Measurements from ENCODE around the gene PRKD3. TPM values are rescaled to one million over a fixed set of nuclear protein-coding genes. Genes with fewer than 3 reads are reported as not detected.

PRKD3 gene
- total and polyA plus RNA-seq, 2 of the 13 experiments (the other 11 are each of a cell fraction or from before 2014, with no cell fraction given): 11.6 to 38.4 TPM

DNA sequence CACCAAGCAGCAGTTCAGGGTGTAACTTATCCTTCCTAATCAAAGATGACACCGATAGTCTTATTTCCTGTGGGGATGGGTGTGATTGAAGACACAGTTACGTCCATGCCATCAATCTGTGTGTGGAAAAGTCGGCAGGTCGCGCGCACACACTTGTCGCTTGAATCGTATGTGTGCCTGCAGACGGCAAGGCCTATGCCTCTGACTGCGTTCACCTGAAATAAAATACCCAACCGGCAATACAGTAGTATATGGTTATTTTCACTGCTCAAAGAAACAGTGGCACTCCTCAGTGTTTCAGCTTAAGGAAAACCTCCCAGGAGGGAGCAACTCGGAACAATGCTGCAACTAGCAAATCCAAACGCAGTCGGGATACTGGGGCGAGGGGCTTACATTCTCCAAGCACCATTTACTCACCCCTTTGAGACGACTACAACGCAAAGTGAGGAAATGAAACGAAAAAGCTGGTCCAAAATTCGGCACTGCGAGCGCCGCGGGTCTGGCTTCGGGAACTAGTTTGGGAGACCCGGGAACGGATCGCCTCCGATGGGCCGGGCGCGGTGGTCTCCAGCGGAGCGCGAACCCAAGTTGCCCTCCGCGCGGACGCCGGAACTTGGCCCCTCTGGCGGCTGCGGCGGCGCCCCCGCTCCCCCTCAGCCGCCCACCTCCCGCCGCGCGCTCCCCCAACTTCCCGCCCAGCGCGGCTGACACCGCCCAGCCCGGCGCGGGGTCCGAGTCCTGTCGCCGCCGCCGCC is 675 bp downstream of the PRKD3 start (continued):
- TF ChIP-seq ZBTB4 (CRISPR knock-in tag; IDR thresholded peaks at IDR 0.05; ENCODE audit: borderline replicate concordance) (no peak), TGIF2 (CRISPR knock-in tag; IDR thresholded peaks at IDR 0.05) (peak; percentile 45; the same call in 1 of the 2 replicates), ZNF468 (CRISPR knock-in tag; IDR thresholded peaks at IDR 0.05) (no peak), KDM2A (CRISPR knock-in tag; IDR thresholded peaks at IDR 0.05; ENCODE audit: borderline replicate concordance, low read depth) (peak; percentile 47; the same call in 1 of the 2 replicates), MXD1 (CRISPR knock-in tag; IDR thresholded peaks at IDR 0.05) (no peak), MED13 (CRISPR knock-in tag; IDR thresholded peaks at IDR 0.05) (no peak), NONO (IDR thresholded peaks at IDR 0.05) (no peak), NONO (CRISPR knock-in tag; conservative IDR thresholded peaks at IDR 0.05) (0 out of 2 replicates have a peak, but pooled peaks have one; percentile 22), MEF2D (CRISPR knock-in tag; IDR thresholded peaks at IDR 0.05) (no peak), BCL3 (CRISPR knock-in tag; IDR thresholded peaks at IDR 0.05) (no peak), TOE1 (CRISPR knock-in tag; IDR thresholded peaks at IDR 0.05) (no peak; the same call in 1 of the 2 replicates), TAF1 (CRISPR knock-in tag; IDR thresholded peaks at IDR 0.05) (no peak), ZNF33A (CRISPR knock-in tag; IDR thresholded peaks at IDR 0.05; ENCODE audit: borderline replicate concordance) (no peak), GTF3A (CRISPR knock-in tag; conservative IDR thresholded peaks at IDR 0.05) (0 out of 2 replicates have a peak, but pooled peaks have one; percentile 50), MIER2 (CRISPR knock-in tag; IDR thresholded peaks at IDR 0.05) (no peak), SP5 (CRISPR knock-in tag; IDR thresholded peaks at IDR 0.05; ENCODE audit: borderline replicate concordance, low read depth) (no peak), RFXANK (CRISPR knock-in tag; IDR thresholded peaks at IDR 0.05) (no peak)
- TF ChIP-seq, protein P1, sequence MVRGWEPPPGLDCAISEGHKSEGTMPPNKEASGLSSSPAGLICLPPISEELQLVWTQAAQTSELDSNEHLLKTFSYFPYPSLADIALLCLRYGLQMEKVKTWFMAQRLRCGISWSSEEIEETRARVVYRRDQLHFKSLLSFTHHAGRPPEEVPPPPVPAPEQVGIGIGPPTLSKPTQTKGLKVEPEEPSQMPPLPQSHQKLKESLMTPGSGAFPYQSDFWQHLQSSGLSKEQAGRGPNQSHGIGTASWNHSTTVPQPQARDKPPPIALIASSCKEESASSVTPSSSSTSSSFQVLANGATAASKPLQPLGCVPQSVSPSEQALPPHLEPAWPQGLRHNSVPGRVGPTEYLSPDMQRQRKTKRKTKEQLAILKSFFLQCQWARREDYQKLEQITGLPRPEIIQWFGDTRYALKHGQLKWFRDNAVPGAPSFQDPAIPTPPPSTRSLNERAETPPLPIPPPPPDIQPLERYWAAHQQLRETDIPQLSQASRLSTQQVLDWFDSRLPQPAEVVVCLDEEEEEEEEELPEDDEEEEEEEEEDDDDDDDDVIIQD (CRISPR knock-in tag; IDR thresholded peaks at IDR 0.05; ENCODE audit: low read depth): no peak
- TF ChIP-seq, protein P2, sequence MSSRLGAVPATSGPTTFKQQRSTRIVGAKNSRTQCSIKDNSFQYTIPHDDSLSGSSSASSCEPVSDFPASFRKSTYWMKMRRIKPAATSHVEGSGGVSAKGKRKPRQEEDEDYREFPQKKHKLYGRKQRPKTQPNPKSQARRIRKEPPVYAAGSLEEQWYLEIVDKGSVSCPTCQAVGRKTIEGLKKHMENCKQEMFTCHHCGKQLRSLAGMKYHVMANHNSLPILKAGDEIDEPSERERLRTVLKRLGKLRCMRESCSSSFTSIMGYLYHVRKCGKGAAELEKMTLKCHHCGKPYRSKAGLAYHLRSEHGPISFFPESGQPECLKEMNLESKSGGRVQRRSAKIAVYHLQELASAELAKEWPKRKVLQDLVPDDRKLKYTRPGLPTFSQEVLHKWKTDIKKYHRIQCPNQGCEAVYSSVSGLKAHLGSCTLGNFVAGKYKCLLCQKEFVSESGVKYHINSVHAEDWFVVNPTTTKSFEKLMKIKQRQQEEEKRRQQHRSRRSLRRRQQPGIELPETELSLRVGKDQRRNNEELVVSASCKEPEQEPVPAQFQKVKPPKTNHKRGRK (CRISPR knock-in tag; IDR thresholded peaks at IDR 0.05): 0 out of 2 replicates have a peak, but pooled peaks have one; percentile 36
- TF ChIP-seq, protein P3, sequence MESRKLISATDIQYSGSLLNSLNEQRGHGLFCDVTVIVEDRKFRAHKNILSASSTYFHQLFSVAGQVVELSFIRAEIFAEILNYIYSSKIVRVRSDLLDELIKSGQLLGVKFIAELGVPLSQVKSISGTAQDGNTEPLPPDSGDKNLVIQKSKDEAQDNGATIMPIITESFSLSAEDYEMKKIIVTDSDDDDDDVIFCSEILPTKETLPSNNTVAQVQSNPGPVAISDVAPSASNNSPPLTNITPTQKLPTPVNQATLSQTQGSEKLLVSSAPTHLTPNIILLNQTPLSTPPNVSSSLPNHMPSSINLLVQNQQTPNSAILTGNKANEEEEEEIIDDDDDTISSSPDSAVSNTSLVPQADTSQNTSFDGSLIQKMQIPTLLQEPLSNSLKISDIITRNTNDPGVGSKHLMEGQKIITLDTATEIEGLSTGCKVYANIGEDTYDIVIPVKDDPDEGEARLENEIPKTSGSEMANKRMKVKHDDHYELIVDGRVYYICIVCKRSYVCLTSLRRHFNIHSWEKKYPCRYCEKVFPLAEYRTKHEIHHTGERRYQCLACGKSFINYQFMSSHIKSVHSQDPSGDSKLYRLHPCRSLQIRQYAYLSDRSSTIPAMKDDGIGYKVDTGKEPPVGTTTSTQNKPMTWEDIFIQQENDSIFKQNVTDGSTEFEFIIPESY (CRISPR knock-in tag; IDR thresholded peaks at IDR 0.05): no peak
